SK-N-SH (cell line): ENCODE data around the gene LRTM2.

ENCODE experiments used
- CHD2 ChIP-seq: fragments of 150-350 bp; IDR thresholded peaks from 2 replicates; pipeline ENCODE4 v1.6.1; 2018; ENCODE audit warnings: low read length; ENCODE audit not compliant: partially characterized antibody
- EZH2phosphoT487 ChIP-seq: fragments of 200-600 bp; sonication (generic); IDR thresholded peaks from 2 replicates; pipeline ENCODE4 v1.6.1; 2017; ENCODE audit warnings: low read depth, mixed run types, mild to moderate bottlenecking, antibody characterized with exemption, moderate library complexity, borderline replicate concordance
- TEAD4 ChIP-seq: IDR thresholded peaks from 2 replicates; pipeline ENCODE4 v1.4.0; 2012; ENCODE audit warnings: mild to moderate bottlenecking, borderline replicate concordance; ENCODE audit not compliant: insufficient read depth
- YY1 ChIP-seq: IDR thresholded peaks from 2 replicates; pipeline ENCODE4 v1.4.0; 2012; ENCODE audit warnings: low read depth, mild to moderate bottlenecking
- TF ChIP-seq, protein P1 (sequence below): IDR thresholded peaks from 2 replicates; pipeline ENCODE4 v1.4.0; 2012; ENCODE audit warnings: low read depth, borderline replicate concordance

DNA sequence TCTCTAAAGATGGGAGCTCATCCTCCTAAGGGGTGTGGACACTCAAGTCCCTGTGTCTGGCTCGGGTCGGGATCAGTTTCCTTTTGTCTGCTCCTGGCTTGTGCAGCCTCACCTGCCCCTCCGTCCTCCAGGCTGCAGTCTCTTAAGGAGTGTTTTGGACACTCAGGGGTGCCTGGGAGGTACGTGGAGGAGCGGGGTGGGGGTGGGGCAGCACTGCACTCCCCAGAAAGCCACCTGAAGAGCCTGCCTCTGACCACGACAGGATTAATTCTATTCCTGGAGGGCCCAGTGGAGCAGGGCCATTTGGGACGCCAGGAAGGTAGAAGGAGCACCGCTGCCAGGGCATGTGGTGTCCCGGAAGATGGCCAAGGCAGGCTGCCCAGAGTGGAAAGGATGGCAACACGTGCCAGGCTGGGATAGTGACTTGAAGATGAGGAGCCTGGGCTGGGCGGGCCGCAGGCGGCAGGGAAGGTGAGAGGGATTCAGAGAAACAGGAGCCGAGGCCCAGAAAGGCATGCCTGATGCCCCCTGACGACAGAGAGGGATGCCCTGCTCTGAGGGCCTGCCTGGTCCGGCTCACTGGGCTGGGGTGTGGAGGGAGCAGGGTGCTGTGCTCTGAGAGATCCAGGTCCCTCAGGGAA is 14.8 kb upstream of the LRTM2 start:
- TF ChIP-seq YY1 (no peak), TEAD4 (no peak), CHD2 (no peak), EZH2phosphoT487 (no peak)
- TF ChIP-seq, protein P1, sequence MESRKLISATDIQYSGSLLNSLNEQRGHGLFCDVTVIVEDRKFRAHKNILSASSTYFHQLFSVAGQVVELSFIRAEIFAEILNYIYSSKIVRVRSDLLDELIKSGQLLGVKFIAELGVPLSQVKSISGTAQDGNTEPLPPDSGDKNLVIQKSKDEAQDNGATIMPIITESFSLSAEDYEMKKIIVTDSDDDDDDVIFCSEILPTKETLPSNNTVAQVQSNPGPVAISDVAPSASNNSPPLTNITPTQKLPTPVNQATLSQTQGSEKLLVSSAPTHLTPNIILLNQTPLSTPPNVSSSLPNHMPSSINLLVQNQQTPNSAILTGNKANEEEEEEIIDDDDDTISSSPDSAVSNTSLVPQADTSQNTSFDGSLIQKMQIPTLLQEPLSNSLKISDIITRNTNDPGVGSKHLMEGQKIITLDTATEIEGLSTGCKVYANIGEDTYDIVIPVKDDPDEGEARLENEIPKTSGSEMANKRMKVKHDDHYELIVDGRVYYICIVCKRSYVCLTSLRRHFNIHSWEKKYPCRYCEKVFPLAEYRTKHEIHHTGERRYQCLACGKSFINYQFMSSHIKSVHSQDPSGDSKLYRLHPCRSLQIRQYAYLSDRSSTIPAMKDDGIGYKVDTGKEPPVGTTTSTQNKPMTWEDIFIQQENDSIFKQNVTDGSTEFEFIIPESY = no peak
